GM23338 (cell line): ENCODE data around the gene ABI1. TPM values are rescaled to one million over a fixed set of nuclear protein-coding genes. Genes with fewer than 3 reads are reported as not detected.

Experiments
- ATAC-seq: fragments of 200-7000 bp; cut with Tn5 transposase; 3 replicates; pipeline ENCODE4 v1.9.1; 2020
- DNase-seq: peaks from one replicate; pipeline ENCODE4 v3.0.0-alpha.2; 2015; ENCODE audit warnings: low spot score
- H2AFZ ChIP-seq: fragments of 200-600 bp; sonication (generic); 2 replicates; pipeline ENCODE4 v1.8.0; 2016; ENCODE audit warnings: antibody characterized with exemption, mild to moderate bottlenecking, moderate library complexity
- H3F3A ChIP-seq: fragments of 200-600 bp; sonication (generic); replicated peaks from 2 replicates; pipeline ENCODE4 v1.8.0; 2017; ENCODE audit warnings: antibody characterized with exemption, mixed run types, low read depth
- H3K27ac ChIP-seq: fragments of 200-600 bp; sonication (generic); 2 replicates; pipeline ENCODE4 v1.6.1; 2016; ENCODE audit warnings: low read depth
- H3K27me3 ChIP-seq: fragments of 200-600 bp; sonication (generic); 2 replicates; pipeline ENCODE4 v1.8.0; 2016; ENCODE audit warnings: mild to moderate bottlenecking, mixed run types, moderate library complexity; ENCODE audit not compliant: insufficient read depth
- H3K36me3 ChIP-seq: fragments of 200-600 bp; sonication (generic); 2 replicates; pipeline ENCODE4 v1.8.0; 2016; ENCODE audit warnings: mild to moderate bottlenecking; ENCODE audit not compliant: insufficient read depth
- H3K4me1 ChIP-seq: fragments of 200-600 bp; sonication (generic); 2 replicates; pipeline ENCODE4 v1.8.0; 2016; ENCODE audit warnings: mild to moderate bottlenecking, moderate library complexity; ENCODE audit not compliant: insufficient read depth
- H3K4me2 ChIP-seq: fragments of 200-600 bp; sonication (generic); 2 replicates; pipeline ENCODE4 v1.7.1; 2017; ENCODE audit warnings: mixed run types
- H3K4me3 ChIP-seq: fragments of 200-600 bp; sonication (generic); 2 replicates; pipeline ENCODE4 v1.6.1; 2016; ENCODE audit warnings: mixed run types
- H3K79me2 ChIP-seq: fragments of 200-600 bp; sonication (generic); replicated peaks from 2 replicates; pipeline ENCODE4 v1.8.0; 2017; ENCODE audit warnings: mild to moderate bottlenecking; ENCODE audit not compliant: insufficient read depth
- H3K9me2 ChIP-seq: fragments of 200-600 bp; sonication (generic); 2 replicates; pipeline ENCODE4 v1.8.0; 2017; ENCODE audit not compliant: insufficient read depth
- H4K20me1 ChIP-seq: fragments of 200-600 bp; sonication (generic); replicated peaks from 2 replicates; pipeline ENCODE4 v1.8.0; 2017; ENCODE audit warnings: mild to moderate bottlenecking; ENCODE audit not compliant: insufficient read depth
- H3K27ac Mint-ChIP-seq: 2 replicates; pipeline ENCODE4 v1.8.0; 2020; ENCODE audit warnings: inconsistent platforms, mild to moderate bottlenecking, moderate library complexity, mixed read lengths
- H3K27me3 Mint-ChIP-seq: 3 replicates; pipeline ENCODE4 v1.8.0; 2022; ENCODE audit warnings: low read depth, mild to moderate bottlenecking, moderate library complexity, mixed read lengths, inconsistent platforms; ENCODE audit not compliant: insufficient read depth, poor library complexity
- H3K36me3 Mint-ChIP-seq: 3 replicates; pipeline ENCODE4 v1.8.0; 2021; ENCODE audit warnings: low read depth, mild to moderate bottlenecking, inconsistent platforms, moderate library complexity, mixed read lengths
- H3K4me1 Mint-ChIP-seq: 3 replicates; pipeline ENCODE4 v1.8.0; 2020; ENCODE audit warnings: mild to moderate bottlenecking, inconsistent platforms, mixed read lengths
- H3K4me3 Mint-ChIP-seq: 3 replicates; pipeline ENCODE4 v1.8.0; 2021; ENCODE audit warnings: moderate library complexity, mild to moderate bottlenecking, inconsistent platforms, mixed read lengths
- H3K9me3 Mint-ChIP-seq: 3 replicates; pipeline ENCODE4 v1.8.0; 2020; ENCODE audit warnings: moderate library complexity, mild to moderate bottlenecking, inconsistent platforms, mixed read lengths
- CREB1 ChIP-seq: fragments of 250-450 bp; sonication (Bioruptor Pico); IDR thresholded peaks from 2 replicates; pipeline ENCODE4 v1.5.0; 2020; ENCODE audit warnings: low read depth, mild to moderate bottlenecking, moderate library complexity
- JUNB ChIP-seq: IDR thresholded peaks from one replicate; pipeline ENCODE4 v1.6.1; 2016; ENCODE audit warnings: antibody characterized with exemption; ENCODE audit not compliant: unreplicated experiment
- POLR2AphosphoS5 ChIP-seq: IDR thresholded peaks from 2 replicates; pipeline ENCODE4 v1.6.1; 2016; ENCODE audit warnings: antibody characterized with exemption, low read depth
- REST ChIP-seq: IDR thresholded peaks from one replicate; pipeline ENCODE4 v1.6.1; 2018; ENCODE audit warnings: antibody characterized with exemption; ENCODE audit not compliant: unreplicated experiment
- ZNF114 ChIP-seq: fragments of 250-450 bp; sonication (Bioruptor Pico); IDR thresholded peaks from 2 replicates; pipeline ENCODE4 v1.5.0; 2020; ENCODE audit warnings: mild to moderate bottlenecking, moderate library complexity
- ZNF331 ChIP-seq: fragments of 250-450 bp; sonication (Bioruptor Pico); IDR thresholded peaks from 2 replicates; pipeline ENCODE4 v1.5.0; 2020; ENCODE audit warnings: low read depth, mild to moderate bottlenecking, moderate library complexity
- polyA plus RNA-seq: library from polyadenylated mRNA; unstranded; fragments of >200 nt; fragmentation: Nextera tagmentation; extraction: Ambion mirVana; gene quantifications from 2 replicates; pipeline ENCODE4 v1.2.1, GENCODE V29; 2016
- total RNA-seq: library from RNA; depleted of rRNA; stranded (reverse); fragments of >200 nt; shearing (Covaris generic); gene quantifications from 2 replicates; pipeline ENCODE4 v1.2.3, GENCODE V29; 2014

The ABI1 gene
- total and polyA plus RNA-seq, 2 experiments from 2014 or later = 22.3 to 30.7 TPM

GRCh38 chr10:26797340-26797739 is 63.4 kb downstream of the ABI1 start (continued):
- no peak for TF ChIP-seq REST

- H4K20me1 ChIP-seq = no peaks in the 10 kb centered on the region; the same call in none of the 2 replicates
- H2AFZ ChIP-seq = no peak overlapping the region
- no peaks in the 10 kb centered on the region for H3K27me3 ChIP-seq
- TF ChIP-seq REST (no peak), CREB1 (CRISPR knock-in tag) (no peak), JUNB (no peak), POLR2AphosphoS5 (no peak), ZNF331 (CRISPR knock-in tag) (no peak), ZNF114 (CRISPR knock-in tag) (no peak)
- DNase-seq (no peak), ATAC-seq (no peak)
- H3K36me3 ChIP-seq = peaks cover 3% of the 10 kb centered on the region; the same call in 1 of the 2 replicates
- Mint-ChIP-seq H3K36me3 (peaks cover 32% of the 10 kb centered on the region), H3K4me3 (no peak overlapping the region), H3K27me3 (no peaks in the 10 kb centered on the region), H3K9me3 (peaks cover 31% of the 10 kb centered on the region), H3K27ac (no peak overlapping the region), H3K4me1 (no peaks in the 10 kb centered on the region; the same call in 2 of the 3 replicates)
- H3K9me2 ChIP-seq = 0 out of 2 replicates have a peak, but pooled peaks cover 3% of the 10 kb centered on the region
- peaks cover 98% of the 10 kb centered on the region for H3K79me2 ChIP-seq
- H3F3A ChIP-seq = no peaks in the 10 kb centered on the region
- no peak overlapping the region for H3K4me3 ChIP-seq
- no peaks in the 10 kb centered on the region for H3K4me1 ChIP-seq
- H3K4me2 ChIP-seq = no peak overlapping the region
- H3K27ac ChIP-seq = 0 out of 2 replicates have a peak overlapping the region, but pooled peaks have one; percentile 39
Observed at GRCh38 chr10:26792758-26793495, 67.8 kb downstream of the ABI1 start.
